ENCODE measurements around the gene LTF.

Gene LTF

GRCh38 chr3:46467562-46467961 lies 2.9 kb upstream of the LTF start:
- DNase-seq: no peak

DNA sequence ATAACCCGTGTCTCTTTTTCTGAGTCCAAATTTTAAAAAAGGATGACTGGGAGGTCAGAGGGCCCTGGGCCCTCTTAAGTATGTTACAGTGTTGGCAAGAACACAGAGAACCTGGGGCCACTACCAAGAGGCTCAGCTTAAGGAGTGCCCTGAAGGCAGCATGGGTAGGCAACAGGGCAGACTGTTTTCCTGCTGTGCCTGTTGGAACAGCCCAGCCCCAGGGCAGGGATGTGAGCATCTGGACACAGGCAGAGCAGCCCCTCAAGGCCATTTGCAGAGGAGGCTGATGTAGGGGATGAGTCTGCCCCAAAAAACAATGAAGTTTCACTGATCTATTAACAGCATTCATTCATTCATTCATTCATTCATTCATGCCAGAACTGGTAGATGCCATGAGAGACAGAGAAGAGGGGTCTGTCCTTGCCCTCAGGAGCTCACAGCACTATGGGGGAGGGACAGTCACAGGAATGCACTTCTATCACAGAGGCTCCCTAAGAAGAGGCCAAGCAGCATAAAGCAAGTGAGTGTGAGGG lies 2.2 kb upstream of the LTF start:
- no peak for DNase-seq

DNA sequence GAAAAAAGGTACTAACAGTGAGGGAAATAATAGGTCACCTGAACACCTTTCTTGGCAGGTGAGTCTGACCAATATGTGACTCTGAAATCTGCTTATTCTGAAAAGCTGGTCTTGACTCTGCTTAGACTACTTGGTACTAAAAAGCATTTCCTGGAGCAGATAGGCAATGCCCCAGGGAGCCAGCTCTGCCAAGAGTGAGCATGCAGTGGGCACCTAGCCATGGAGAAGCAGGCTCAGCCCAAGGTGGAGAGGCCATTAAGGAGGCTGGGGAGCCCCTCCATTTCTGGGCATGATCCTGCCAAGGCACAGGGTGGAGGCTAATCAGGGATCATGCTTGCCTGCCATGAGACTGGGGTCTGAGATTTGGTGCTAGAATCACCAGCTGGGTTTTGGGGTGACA lies 1.6 kb upstream of the LTF start:
- DNase-seq: no peak

- DNase-seq: no peak
Observed at GRCh38 chr3:46465196-46465520, 453 bp upstream of the LTF start.

DNA sequence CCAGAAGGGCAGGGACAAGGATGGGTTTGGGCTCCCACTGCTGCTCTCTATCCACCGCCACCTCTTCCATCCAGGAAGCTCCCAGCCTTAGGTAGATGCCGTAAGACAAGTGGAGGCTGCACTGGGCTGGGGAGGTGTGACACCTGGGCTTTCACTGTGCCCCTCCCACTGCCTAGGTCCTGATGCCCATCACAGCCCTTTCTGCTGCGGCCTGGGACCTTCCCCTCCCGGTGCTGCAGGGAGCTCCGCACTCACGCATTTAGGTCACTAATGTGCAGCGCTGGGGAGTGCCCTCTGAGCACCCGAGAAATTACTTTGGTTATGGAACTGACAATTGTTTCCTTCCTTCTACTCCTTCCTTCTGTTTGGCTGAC lies 850 bp downstream of the LTF start:
- no peak for DNase-seq

- no peak for DNase-seq
Observed at GRCh38 chr3:46463120-46463867, 1.4 kb downstream of the LTF start.

GRCh38 chr3:46462511-46462910 lies 2.2 kb downstream of the LTF start:
- DNase-seq: no peak

- DNase-seq: no peak
Observed at GRCh38 chr3:46462111-46462510, 2.6 kb downstream of the LTF start.

GRCh38 chr3:46460051-46460450 lies 4.7 kb downstream of the LTF start:
- DNase-seq: no peak

DNA sequence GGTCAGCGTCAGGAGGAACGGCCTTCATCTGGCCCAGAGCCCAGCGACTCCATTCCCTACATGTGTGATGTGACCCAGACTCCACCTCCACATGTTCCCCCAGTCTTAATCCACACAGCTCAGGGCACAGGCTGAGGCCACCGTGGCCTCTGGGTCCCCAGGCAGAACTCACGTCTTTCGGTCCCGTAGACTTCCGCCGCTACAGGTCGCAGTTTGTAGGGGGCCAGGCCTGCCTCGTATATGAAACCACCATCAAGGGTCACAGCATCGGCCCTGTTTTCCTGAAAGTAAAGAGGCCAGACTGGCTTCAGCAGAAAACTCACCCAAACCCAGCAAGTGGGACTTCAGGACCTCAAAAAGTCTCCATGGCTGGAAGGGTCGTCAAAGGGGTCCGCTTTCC lies 8.6 kb downstream of the LTF start:
- no peak for DNase-seq

DNA sequence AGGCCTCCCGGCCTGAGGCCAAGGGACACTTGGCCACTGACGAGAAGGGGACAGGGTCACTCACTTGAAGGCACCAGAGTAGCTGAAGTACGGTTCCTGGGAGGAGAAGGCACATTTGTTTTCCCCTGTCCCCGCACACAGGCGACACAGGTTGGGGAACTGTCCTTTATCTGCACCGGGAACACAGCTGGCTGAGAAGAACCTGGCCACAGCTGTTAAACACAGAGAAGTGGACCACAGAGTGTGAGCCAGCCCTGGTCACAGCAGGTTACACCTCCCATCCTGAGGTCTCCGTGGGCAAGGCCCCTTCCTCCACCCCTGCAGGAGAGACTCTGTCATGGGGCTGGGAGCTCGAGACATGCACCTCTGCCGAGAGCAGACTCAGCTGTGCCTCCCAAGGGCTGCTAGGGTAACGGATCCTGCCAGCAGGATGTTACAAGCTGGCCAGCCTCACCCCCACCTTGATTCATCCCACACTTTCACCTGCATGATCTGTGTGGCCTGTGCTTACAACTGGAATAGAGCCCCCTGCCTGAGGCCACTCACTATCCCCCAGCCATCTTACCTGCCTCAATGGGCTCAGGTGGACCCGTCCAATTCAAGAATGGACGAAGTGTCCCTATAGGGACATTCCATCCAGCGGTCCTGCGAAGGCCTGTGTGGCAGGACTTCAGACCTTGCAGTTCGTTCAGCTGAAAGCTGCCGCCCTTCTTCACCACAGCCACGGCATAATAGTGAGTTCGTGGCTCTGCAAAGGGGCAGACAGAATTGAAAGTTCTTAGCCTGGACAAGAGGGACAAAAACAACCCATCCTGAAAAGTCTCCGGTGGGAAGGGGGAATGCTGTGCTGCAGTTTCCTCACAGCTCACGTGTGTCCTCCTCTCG lies 9.2 kb downstream of the LTF start:
- DNase-seq: no peak

- DNase-seq: no peak
Observed at GRCh38 chr3:46454606-46455005, 10.1 kb downstream of the LTF start.

DNA sequence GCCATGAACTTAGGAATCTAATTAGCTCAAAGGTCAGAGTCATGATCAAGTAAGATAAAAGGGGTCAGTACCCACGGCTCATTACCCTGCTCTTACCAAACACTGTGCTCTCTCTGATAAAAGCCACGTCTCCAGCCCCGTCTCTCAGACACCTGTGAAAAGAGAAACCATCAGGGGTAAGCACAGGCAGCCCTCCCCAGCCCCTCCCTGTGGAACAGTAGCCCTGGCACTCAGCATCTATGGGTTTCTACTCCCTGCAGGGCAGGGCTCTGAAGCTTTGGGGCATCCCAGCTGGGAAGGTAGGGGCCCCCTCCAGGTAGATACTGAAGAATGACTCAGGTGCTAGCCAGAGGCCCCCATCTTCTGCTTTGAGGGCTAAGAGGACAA lies 10.5 kb downstream of the LTF start:
- DNase-seq: no peak

- DNase-seq: no peak
Observed at GRCh38 chr3:46453526-46454208, 11.0 kb downstream of the LTF start.

DNA sequence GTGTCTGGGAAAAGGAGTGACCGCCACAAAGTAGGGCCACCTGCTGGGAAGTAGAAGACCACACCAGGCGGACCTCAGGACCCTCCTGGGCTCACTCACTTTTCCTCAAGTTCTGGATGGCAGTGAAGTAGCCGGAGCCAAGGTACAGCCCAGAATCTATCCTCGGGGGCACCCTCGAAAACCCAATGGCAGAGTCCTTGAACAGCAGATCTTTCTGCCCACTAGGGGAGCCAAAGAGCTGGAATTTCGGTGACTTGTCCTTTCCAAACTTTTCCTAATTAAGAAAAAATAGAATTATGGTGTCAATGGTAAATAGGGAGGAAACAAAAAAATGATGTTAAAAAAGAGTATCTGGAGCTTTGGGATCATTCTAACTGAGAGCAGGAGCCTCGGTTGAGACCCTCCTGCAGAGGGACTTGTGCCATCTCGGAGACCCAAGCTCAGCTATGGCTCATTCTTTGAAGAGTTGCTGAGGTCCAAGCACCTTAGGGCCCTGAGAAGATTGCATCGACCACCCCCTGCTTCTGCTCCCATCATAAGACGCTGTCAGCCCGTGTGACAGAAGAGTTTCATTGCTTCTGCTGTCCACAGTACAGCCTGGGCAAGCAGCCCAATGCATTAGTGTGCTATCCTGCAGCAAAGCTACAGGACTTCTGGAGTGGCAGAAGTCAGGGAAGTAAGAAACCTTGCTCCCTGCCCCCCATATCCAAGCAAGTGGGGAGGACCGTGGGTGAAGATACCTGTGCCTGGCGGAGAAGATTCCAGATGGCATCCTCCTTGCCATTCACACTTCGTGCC lies 14.8 kb downstream of the LTF start:
- DNase-seq: no peak

GRCh38 chr3:46448721-46449120 lies 16.0 kb downstream of the LTF start:
- no peak for DNase-seq

DNA sequence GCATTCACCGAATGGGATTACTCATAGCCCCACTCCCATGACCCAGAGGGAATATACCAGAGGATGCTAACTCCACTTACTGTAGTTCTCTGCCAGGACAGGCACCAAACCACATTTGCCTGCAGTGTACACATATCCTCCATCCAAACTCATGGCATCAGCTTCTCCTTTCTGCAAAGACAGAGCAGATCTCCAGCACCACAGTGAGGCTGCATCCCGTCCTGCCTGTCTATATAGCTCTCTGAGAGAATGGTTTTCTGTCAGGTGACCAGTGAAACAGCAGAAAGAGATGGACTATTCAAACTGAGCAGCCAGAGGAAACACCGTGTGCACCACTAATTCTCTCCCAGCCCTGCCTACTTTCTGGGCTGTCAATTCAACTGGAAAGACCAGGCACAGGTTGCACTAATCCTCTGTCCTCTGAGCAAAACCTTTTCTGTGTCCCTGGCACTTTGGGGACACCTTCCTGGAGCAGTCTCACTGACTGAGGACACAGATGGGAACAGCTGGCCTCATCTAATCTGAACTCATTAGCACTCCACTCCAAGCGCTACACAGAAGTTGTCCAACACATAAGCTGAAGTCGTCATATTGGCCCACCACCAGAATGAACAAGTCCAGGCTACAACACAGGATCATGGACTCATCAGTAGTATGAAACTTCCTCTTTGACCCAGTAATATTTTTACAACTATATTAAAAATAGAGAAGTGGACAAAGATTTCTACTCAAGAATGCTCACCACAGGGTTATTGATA lies 17.3 kb downstream of the LTF start:
- no peak for DNase-seq

DNA sequence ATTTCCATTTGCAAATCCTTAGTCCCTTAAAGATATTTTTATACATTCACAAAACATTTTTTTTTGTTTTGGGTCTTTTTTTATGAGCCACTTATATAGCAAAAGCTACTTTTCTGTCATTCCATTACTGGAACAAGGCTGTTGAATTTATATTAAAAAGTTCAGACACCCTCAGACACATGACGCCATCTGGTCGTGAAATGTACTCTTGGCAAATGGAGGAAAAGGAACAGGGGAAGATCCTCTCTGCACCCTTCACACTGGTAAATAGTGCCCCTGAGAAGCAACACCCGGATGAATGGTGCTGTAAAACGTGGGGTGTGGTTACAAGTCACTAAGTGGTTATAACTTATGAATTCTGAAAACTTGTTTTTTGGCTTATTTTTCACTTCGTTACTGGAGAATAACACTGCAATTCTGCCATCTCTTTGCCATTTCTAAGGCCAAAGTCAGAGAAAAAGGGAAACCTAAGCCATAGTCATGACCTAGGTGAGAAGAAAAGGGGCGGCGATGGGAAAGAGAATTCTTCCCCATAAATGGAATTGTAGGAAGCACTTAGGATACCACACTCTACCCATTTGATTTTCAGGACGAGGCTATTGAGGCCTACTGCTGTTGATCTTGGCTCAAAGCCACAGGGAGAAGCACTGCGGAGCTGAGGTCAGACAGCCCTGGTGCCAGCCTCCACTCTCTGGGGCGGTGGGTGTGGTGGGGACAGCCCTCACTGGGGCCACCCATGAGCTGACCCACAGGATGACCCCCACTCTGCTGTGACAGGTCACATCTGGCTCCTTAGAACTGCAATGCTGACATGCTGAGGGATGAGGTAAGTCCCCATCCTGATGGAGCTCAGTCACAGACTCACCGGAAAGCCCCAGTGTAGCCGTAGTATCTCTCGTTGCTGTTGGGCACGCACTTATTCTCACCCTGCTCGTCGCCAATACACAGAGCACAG lies 21.9 kb downstream of the LTF start:
- no peak for DNase-seq

GRCh38 chr3:46440531-46441294 lies 24.0 kb downstream of the LTF start:
- no peak for DNase-seq

GRCh38 chr3:46438831-46439230 lies 25.9 kb downstream of the LTF start:
- no peak for DNase-seq
